Aorta (tissue), 5 donors: ENCODE measurements around the gene E2F6. TPM values are rescaled to one million over a fixed set of nuclear protein-coding genes. Genes with fewer than 3 reads are reported as not detected.

Experiments
- ATAC-seq: fragments of 200-7000 bp; cut with Tn5 transposase; one replicate; pipeline ENCODE4 v1.9.1; 2022; ENCODE audit warnings: moderate library complexity; ENCODE audit not compliant: low FRiP score
- DNase-seq, 2 donors: peaks; one replicate each; pipeline ENCODE4 v3.0.0-alpha.2; 2020
- H3K27ac ChIP-seq, 2 donors: one replicate each; pipeline ENCODE4 v1.5.1; 2013; ENCODE audit warnings: low read length in 2 of 2, mild to moderate bottlenecking in 2 of 2, moderate library complexity in 2 of 2, control low read depth in 1 of 2, inconsistent platforms in 1 of 2, low read depth in 1 of 2
- H3K27me3 ChIP-seq, 2 donors: one replicate each; pipeline ENCODE4 v1.6.1; 2013; ENCODE audit warnings: control low read depth in 1 of 2, low read length in 1 of 2, mild to moderate bottlenecking in 1 of 2, moderate library complexity in 1 of 2; ENCODE audit not compliant: insufficient read depth in 2 of 2, control insufficient read depth in 1 of 2
- H3K36me3 ChIP-seq, 2 donors: one replicate each; pipeline ENCODE4 v1.6.1; 2013; ENCODE audit warnings: control low read depth in 1 of 2, low read length in 1 of 2, mild to moderate bottlenecking in 1 of 2; ENCODE audit not compliant: insufficient read depth in 2 of 2, control insufficient read depth in 1 of 2
- H3K4me1 ChIP-seq, 2 donors: one replicate each; pipeline ENCODE4 v1.6.1; 2013; ENCODE audit warnings: low read length in 2 of 2, control low read depth in 1 of 2, mild to moderate bottlenecking in 1 of 2, moderate library complexity in 1 of 2; ENCODE audit not compliant: insufficient read depth in 2 of 2, control insufficient read depth in 1 of 2
- H3K4me3 ChIP-seq, 2 donors: one replicate each; pipeline ENCODE4 v1.5.1; 2013; ENCODE audit warnings: low read length in 2 of 2, control low read depth in 1 of 2, mild to moderate bottlenecking in 1 of 2
- H3K9me3 ChIP-seq: one replicate; pipeline ENCODE4 v1.6.1; 2013; ENCODE audit warnings: mild to moderate bottlenecking, low read length; ENCODE audit not compliant: control insufficient read depth
- WGBS, 2 donors: extraction: QIAGEN DNeasy Blood & Tissue Kit; methylation state at CpG; one replicate each; pipeline ENCODE4 v1.1.7; 2013; 5-methylcytosine and 5-hydroxymethylcytosine counted together
- intact Hi-C, 2 donors: fragments of 100-400 bp; cut with DNase I; formaldehyde crosslinking; loops; one replicate each; pipeline versions ENCODE4 v1.14.2 to v1.15.0; 2022
- polyA plus RNA-seq, 2 donors: library from polyadenylated mRNA; stranded (reverse); fragments of 200-250 nt; gene quantifications; one replicate each; pipeline ENCODE4 v1.2.3, GENCODE V29; 2013
- total RNA-seq, 2 donors: library from RNA; stranded (reverse); fragmentation: NEBNext Ultra II Directional; extraction: Animal tissue kit (Norgen Biotek cat#: 25700); gene quantifications; one replicate each; pipeline ENCODE4 v1.2.1, GENCODE V29; 2021
- donor health status: healthy with polysubstance abuse.
- donor health status: Bipolar disorder and iron deficiency.
- donor health status: DM: no; HTN: no; CAD: no.
- donor health status: DM: no; HTN: no; CAD: no.
- donor health status: DM: yes; HTN: yes; CAD: no.

Gene E2F6
- total and polyA plus RNA-seq, 4 donors = 8.6 to 13.4 (median 9.4) TPM

- no peak overlapping the region for H3K27ac ChIP-seq
- no peaks in the 10 kb centered on the region for H3K36me3 ChIP-seq
- DNase-seq = no peak
- WGBS, 2 donors = 47% methylated on average over 7 of the region's 7 CpGs
- no peaks in the 10 kb centered on the region for H3K9me3 ChIP-seq
- H3K27me3 ChIP-seq = no peaks in the 10 kb centered on the region
- intact Hi-C loops = no loop called here
- H3K4me1 ChIP-seq = no peaks in the 10 kb centered on the region
- ATAC-seq = no peak
- H3K4me3 ChIP-seq = no peak overlapping the region
These were observed 18.1 kb upstream of the E2F6 start for GRCh38 chr2:11483806-11484617.

GRCh38 chr2:11482473-11483035 is 16.6 kb upstream of the E2F6 start:
- WGBS, 2 donors = 1 to 2% methylated on average over 22 to 70 of the region's 70 CpGs
- DNase-seq = no peak
- intact Hi-C loops = no loop called here

GRCh38 chr2:11481789-11482472 is 16.0 kb upstream of the E2F6 start:
- 42 to 47% methylated on average over 61 of the region's 61 CpGs for WGBS, 2 donors
- DNase-seq = no peak
- no peak overlapping the region for H3K4me3 ChIP-seq
- no peaks in the 10 kb centered on the region for H3K36me3 ChIP-seq
- intact Hi-C loops = no loop called here
- H3K27me3 ChIP-seq = no peaks in the 10 kb centered on the region
- no peaks in the 10 kb centered on the region for H3K4me1 ChIP-seq
- H3K27ac ChIP-seq = no peak overlapping the region
- ATAC-seq = no peak
- H3K9me3 ChIP-seq = no peaks in the 10 kb centered on the region

More at GRCh38 chr2:11482473-11483035, 16.6 kb upstream of the E2F6 start:
- no peaks in the 10 kb centered on the region for H3K9me3 ChIP-seq
- H3K4me3 ChIP-seq = peak overlapping the region in 1 of 2 donors; percentile 25
- no peak overlapping the region for H3K27ac ChIP-seq
- H3K4me1 ChIP-seq = no peaks in the 10 kb centered on the region
- H3K36me3 ChIP-seq = no peaks in the 10 kb centered on the region
- peak; percentile 54 for ATAC-seq
- H3K27me3 ChIP-seq = no peaks in the 10 kb centered on the region

- no peaks in the 10 kb centered on the region for H3K27me3 ChIP-seq
- ATAC-seq = no peak
- no peaks in the 10 kb centered on the region for H3K4me1 ChIP-seq
These were observed 15.4 kb upstream of the E2F6 start for GRCh38 chr2:11481426-11481788.

GRCh38 chr2:11480859-11481258 is 14.9 kb upstream of the E2F6 start:
- Histone ChIP-seq H3K4me1 (no peaks in the 10 kb centered on the region), H3K27ac (no peak overlapping the region), H3K9me3 (no peaks in the 10 kb centered on the region), H3K36me3 (no peaks in the 10 kb centered on the region), H3K27me3 (no peaks in the 10 kb centered on the region), H3K4me3 (no peak overlapping the region)
- intact Hi-C loops = no loop called here
- DNase-seq (no peak), ATAC-seq (no peak)
- 80 to 83% methylated on average over 7 of the region's 7 CpGs for WGBS, 2 donors

More at GRCh38 chr2:11481426-11481788, 15.4 kb upstream of the E2F6 start:
- WGBS, 2 donors = 87 to 88% methylated on average over 6 of the region's 6 CpGs
- H3K36me3 ChIP-seq = no peaks in the 10 kb centered on the region
- no peaks in the 10 kb centered on the region for H3K9me3 ChIP-seq
- intact Hi-C loops = no loop called here
- H3K27ac ChIP-seq = no peak overlapping the region
- no peak overlapping the region for H3K4me3 ChIP-seq
- no peak for DNase-seq

GRCh38 chr2:11480406-11480805 is 14.4 kb upstream of the E2F6 start:
- no peak overlapping the region for H3K4me3 ChIP-seq
- H3K27me3 ChIP-seq = no peaks in the 10 kb centered on the region
- no peaks in the 10 kb centered on the region for H3K36me3 ChIP-seq
- H3K9me3 ChIP-seq = no peaks in the 10 kb centered on the region
- no peak for DNase-seq
- no peaks in the 10 kb centered on the region for H3K4me1 ChIP-seq
- intact Hi-C loops = no loop called here
- WGBS, 2 donors = 44 to 47% methylated on average over 4 of the region's 4 CpGs
- H3K27ac ChIP-seq = no peak overlapping the region
- ATAC-seq = no peak

GRCh38 chr2:11478899-11479605 is 13.1 kb upstream of the E2F6 start:
- Histone ChIP-seq H3K36me3 (no peaks in the 10 kb centered on the region), H3K27ac (no peak overlapping the region), H3K9me3 (no peaks in the 10 kb centered on the region), H3K27me3 (no peaks in the 10 kb centered on the region), H3K4me1 (no peaks in the 10 kb centered on the region), H3K4me3 (no peak overlapping the region)
- DNase-seq (no peak), ATAC-seq (no peak)
- WGBS, 2 donors = 76 to 79% methylated on average over 12 of the region's 12 CpGs
- intact Hi-C loops = loop anchor here (5.0 to 10.0 kb wide), 2 partner anchors 206 to 298 kb away; no protein-coding TSS in a partner anchor

- 23 to 29% methylated on average over 2 of the region's 2 CpGs for WGBS, 2 donors
- Histone ChIP-seq H3K27ac (no peak overlapping the region), H3K27me3 (no peaks in the 10 kb centered on the region), H3K4me1 (no peaks in the 10 kb centered on the region), H3K9me3 (no peaks in the 10 kb centered on the region), H3K4me3 (no peak overlapping the region), H3K36me3 (no peaks in the 10 kb centered on the region)
- DNase-seq (peak; percentile 91 to 93), ATAC-seq (peak; percentile 66)
- intact Hi-C loops = loop anchor here (5.0 to 10.0 kb wide), 2 partner anchors 207 to 299 kb away; no protein-coding TSS in a partner anchor
These were observed 12.0 kb upstream of the E2F6 start for GRCh38 chr2:11477994-11478393.
